Endothelial cell (in vitro differentiated cells): Measurements from ENCODE around the gene AUNIP. TPM values are rescaled to one million over a fixed set of nuclear protein-coding genes. Genes with fewer than 3 reads are reported as not detected.

ENCODE experiments used
- DNase-seq: peaks from one replicate; pipeline ENCODE4 v3.0.0; 2021; ENCODE audit warnings: low spot score
- H3K27ac Mint-ChIP-seq: one replicate; pipeline ENCODE4 v1.8.0; 2021; ENCODE audit warnings: mixed read lengths, inconsistent platforms; ENCODE audit not compliant: unreplicated experiment
- H3K27me3 Mint-ChIP-seq: one replicate; pipeline ENCODE4 v1.8.0; 2021; ENCODE audit warnings: mild to moderate bottlenecking, moderate library complexity, mixed read lengths, inconsistent platforms; ENCODE audit not compliant: unreplicated experiment
- H3K36me3 Mint-ChIP-seq: one replicate; pipeline ENCODE4 v1.8.0; 2021; ENCODE audit warnings: mild to moderate bottlenecking, low read depth, mixed read lengths, inconsistent platforms; ENCODE audit not compliant: unreplicated experiment
- H3K4me1 Mint-ChIP-seq: one replicate; pipeline ENCODE4 v1.8.0; 2021; ENCODE audit warnings: mild to moderate bottlenecking, mixed read lengths, inconsistent platforms; ENCODE audit not compliant: unreplicated experiment
- H3K4me3 Mint-ChIP-seq: one replicate; pipeline ENCODE4 v1.8.0; 2021; ENCODE audit warnings: mild to moderate bottlenecking, mixed read lengths, inconsistent platforms; ENCODE audit not compliant: unreplicated experiment
- H3K9me3 Mint-ChIP-seq: one replicate; pipeline ENCODE4 v1.8.0; 2021; ENCODE audit warnings: mixed read lengths, inconsistent platforms; ENCODE audit not compliant: unreplicated experiment
- CTCF ChIP-seq: fragments of 200-600 bp; sonication (generic); IDR thresholded peaks from one replicate; pipeline ENCODE4 v1.5.0; 2021; ENCODE audit warnings: antibody characterized with exemption; ENCODE audit not compliant: unreplicated experiment
- total RNA-seq: library from RNA; stranded (reverse); fragmentation: NEBNext Ultra II Directional; extraction: Animal tissue kit (Norgen Biotek cat#: 25700); gene quantifications from one replicate; pipeline ENCODE4 v1.2.1, GENCODE V29; 2021; ENCODE audit not compliant: unreplicated experiment

Gene AUNIP
- total RNA-seq, 1 donor from 2014 or later = 3.3 TPM

DNA sequence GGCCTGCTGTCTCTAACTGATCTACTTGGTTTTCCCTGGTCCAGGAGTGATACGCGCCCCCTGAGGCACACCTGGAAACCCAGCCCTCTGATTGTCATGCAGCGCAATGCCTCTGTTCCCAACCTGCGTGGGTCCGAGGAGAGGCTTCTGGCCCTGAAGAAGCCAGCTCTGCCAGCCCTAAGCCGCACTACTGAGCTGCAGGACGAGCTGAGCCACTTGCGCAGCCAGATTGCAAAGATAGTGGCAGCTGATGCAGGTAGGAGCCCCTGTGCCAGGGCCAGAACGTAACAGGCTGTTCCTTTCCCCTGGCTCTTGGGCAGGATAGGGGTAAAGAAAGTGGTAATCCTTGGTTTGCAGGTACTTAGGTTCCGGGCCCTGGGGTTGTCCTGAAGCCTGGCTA, 32.7 kb downstream of the AUNIP start:
- Mint-ChIP-seq H3K4me3 (no peak overlapping the region), H3K9me3 (no peaks in the 10 kb centered on the region), H3K27ac (no peak overlapping the region), H3K27me3 (no peaks in the 10 kb centered on the region), H3K36me3 (peaks cover 29% of the 10 kb centered on the region), H3K4me1 (peaks cover 52% of the 10 kb centered on the region)
- no peak for TF ChIP-seq CTCF
- DNase-seq = no peak

- no peak overlapping the region for H3K27ac Mint-ChIP-seq
These were observed 33.7 kb downstream of the AUNIP start for GRCh38 chr1:25825605-25826004.

DNA sequence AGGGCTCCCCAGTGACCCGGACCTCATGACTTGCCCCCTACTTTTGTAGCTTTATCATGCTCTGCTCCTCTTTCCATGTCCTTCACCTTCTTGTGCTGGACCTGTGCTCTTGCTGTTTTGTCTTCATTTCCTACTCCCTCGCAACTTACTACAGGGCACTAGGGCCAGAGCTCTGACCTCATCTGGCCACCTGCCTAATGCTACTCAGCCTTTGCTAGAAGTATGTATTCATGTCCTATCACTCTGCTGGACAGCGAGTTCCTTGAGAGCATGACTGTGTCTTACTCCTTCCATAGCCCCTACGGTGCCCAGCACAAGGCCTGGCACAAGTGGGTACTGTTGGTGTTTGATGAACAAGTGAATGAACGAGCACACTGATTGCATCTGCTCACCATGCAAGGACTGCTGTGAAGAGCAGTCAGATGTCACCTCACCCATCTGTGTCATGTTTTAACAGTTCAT, 37.6 kb downstream of the AUNIP start:
- no peak for TF ChIP-seq CTCF
- peaks cover 55% of the 10 kb centered on the region for H3K4me1 Mint-ChIP-seq
- H3K27me3 Mint-ChIP-seq = peaks cover 21% of the 10 kb centered on the region
- H3K4me3 Mint-ChIP-seq = peak overlapping the region; percentile 95
- H3K9me3 Mint-ChIP-seq = no peaks in the 10 kb centered on the region
- H3K36me3 Mint-ChIP-seq = peaks cover 28% of the 10 kb centered on the region
- DNase-seq = no peak
- peak overlapping the region; percentile 81 for H3K27ac Mint-ChIP-seq

More at GRCh38 chr1:25825605-25826004, 33.7 kb downstream of the AUNIP start:
- no peak for TF ChIP-seq CTCF
- Mint-ChIP-seq H3K9me3 (no peaks in the 10 kb centered on the region), H3K36me3 (peaks cover 30% of the 10 kb centered on the region), H3K27me3 (peaks cover 4% of the 10 kb centered on the region), H3K4me1 (peaks cover 51% of the 10 kb centered on the region), H3K4me3 (no peak overlapping the region)
- DNase-seq = no peak

DNA sequence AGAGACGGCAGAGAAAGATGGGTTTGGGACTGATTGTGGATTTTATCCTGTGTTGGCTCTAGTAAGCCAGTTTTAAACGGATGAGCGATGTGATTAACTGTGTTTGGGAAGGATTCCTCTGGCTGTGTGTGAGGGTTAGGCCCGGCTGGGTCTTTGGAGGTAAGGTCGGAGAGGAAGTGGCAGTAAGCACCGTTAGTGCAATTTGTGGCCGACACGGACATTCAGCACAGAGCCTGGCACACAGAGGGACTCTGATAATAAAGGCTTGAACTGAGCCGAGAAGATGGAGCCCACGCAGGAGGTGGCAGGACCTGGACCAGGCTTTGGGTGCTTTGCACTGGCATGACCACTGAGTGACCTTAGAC, 38.2 kb downstream of the AUNIP start:
- no peak for DNase-seq
- TF ChIP-seq CTCF = no peak
- Mint-ChIP-seq H3K9me3 (no peaks in the 10 kb centered on the region), H3K36me3 (peaks cover 24% of the 10 kb centered on the region), H3K4me3 (peak overlapping the region; percentile 95), H3K27ac (peak overlapping the region; percentile 85), H3K27me3 (peaks cover 24% of the 10 kb centered on the region), H3K4me1 (peaks cover 55% of the 10 kb centered on the region)

DNA sequence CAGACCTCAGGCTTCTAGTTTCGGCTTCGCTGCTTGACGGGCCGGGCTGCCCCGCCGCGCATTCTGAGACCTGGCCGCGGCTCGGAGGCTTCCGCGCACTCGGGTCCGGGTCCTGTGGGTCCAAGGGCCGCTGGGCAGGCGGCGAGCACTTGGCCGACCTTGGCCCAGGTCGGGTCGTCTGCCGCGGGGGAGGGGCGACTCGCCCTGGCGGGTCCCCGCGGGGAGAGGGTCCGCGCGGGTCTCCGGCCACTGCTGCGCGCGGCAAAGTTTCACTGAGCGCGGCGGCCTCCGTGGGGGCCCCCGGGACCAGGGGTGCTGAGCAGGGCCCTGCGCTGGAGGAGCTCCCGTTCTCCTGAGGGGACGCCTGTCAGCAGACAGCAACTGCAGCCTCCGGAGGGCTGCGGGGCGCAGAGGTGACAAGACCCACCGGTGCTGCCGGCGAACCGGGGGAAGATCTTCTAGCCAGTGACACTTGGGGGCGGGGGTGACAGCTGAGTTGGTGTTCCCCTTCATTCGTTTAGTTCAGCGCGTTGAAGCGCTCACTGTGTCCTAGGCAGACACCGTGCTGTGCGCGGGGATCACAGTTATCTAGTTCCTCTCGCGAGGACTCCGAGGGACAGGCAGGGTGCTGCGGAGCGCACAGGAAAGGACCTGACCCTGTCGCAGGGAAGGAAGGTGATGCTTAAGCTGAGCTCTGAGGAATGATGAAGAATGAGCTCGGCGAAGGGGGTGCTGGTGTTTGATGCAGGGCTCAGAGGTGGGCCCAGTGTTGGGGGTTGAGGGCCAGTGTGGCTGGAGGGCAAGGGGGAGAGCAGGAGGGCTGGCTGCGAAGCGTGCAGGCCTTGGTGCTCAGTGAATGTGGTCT, 38.8 kb downstream of the AUNIP start:
- H3K4me3 Mint-ChIP-seq = peak overlapping the region; percentile 99
- peak overlapping the region; percentile 85 for H3K27ac Mint-ChIP-seq
- peaks cover 24% of the 10 kb centered on the region for H3K36me3 Mint-ChIP-seq
- peak; percentile 36 for DNase-seq
- H3K4me1 Mint-ChIP-seq = peaks cover 55% of the 10 kb centered on the region
- no peaks in the 10 kb centered on the region for H3K9me3 Mint-ChIP-seq
- TF ChIP-seq CTCF = no peak
- peaks cover 24% of the 10 kb centered on the region for H3K27me3 Mint-ChIP-seq
